Stimulated activated memory B cell treated with anti-CD40 and anti-IgM and Interleukin-4, amounts not matched to agents 10 μg/mL and 1 μg/mL and 100 μg/mL, for 72 hours (primary cell): ENCODE data around the gene SKA1.
"Not testable (repeated sequence)": the region's sequence is repeated elsewhere in the genome, so short reads cannot be mapped to it uniquely, and the experiment has no call there.

ENCODE experiments used
- ATAC-seq: fragments of 150-1000 bp; cut with Tn5 transposase; 2 replicates; pipeline ENCODE4 v1.10.0; 2021
- H3K27ac Mint-ChIP-seq: one replicate; pipeline ENCODE4 v1.8.0; 2022; ENCODE audit warnings: mild to moderate bottlenecking, mixed read lengths
- H3K27me3 Mint-ChIP-seq: one replicate; pipeline ENCODE4 v1.8.0; 2022; ENCODE audit warnings: mixed read lengths
- H3K36me3 Mint-ChIP-seq: one replicate; pipeline ENCODE4 v1.8.0; 2022; ENCODE audit warnings: mixed read lengths
- H3K4me1 Mint-ChIP-seq: one replicate; pipeline ENCODE4 v1.8.0; 2022; ENCODE audit warnings: mixed read lengths
- H3K4me3 Mint-ChIP-seq: one replicate; pipeline ENCODE4 v1.8.0; 2022; ENCODE audit warnings: mild to moderate bottlenecking, moderate library complexity, mixed read lengths
- H3K9me3 Mint-ChIP-seq: one replicate; pipeline ENCODE4 v1.8.0; 2022; ENCODE audit warnings: mixed read lengths

SKA1 gene

GRCh38 chr18:50436742-50437141 is 61.9 kb downstream of the SKA1 start:
- not testable (repeated sequence) for H3K27ac Mint-ChIP-seq, H3K4me3 Mint-ChIP-seq, H3K36me3 Mint-ChIP-seq, H3K4me1 Mint-ChIP-seq, H3K9me3 Mint-ChIP-seq, H3K27me3 Mint-ChIP-seq, ATAC-seq

DNA sequence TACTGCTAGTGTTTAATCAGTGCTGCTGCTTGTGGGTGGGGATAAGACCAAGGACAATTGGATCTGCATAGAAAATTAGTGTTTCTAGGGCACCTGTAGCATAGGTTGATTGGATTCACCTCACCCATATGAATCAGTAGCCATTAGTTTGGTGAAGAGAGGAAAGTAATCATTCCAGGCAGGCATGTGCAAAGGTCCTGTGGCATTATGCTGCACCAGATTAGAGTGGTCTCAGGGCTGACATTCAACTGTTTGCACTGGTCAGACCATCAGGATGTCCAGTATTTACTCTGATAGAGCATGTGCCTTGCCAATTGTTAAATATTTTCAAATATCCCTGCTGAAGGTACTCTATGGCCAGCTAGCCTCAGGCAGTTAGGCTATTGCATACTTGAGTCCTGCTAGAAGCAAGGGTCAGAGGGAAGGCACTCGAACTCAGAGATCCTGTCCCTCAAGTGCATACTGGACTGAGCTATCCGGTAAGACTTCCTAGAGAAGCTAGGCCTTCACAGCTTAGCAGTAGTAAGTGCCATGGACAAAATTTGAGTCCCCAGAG is 64.7 kb downstream of the SKA1 start:
- Mint-ChIP-seq H3K4me3 (no peak overlapping the region), H3K4me1 (no peaks in the 10 kb centered on the region), H3K36me3 (no peaks in the 10 kb centered on the region), H3K27me3 (peaks cover 9% of the 10 kb centered on the region), H3K9me3 (peaks cover 3% of the 10 kb centered on the region), H3K27ac (no peak overlapping the region)
- no peak for ATAC-seq

DNA sequence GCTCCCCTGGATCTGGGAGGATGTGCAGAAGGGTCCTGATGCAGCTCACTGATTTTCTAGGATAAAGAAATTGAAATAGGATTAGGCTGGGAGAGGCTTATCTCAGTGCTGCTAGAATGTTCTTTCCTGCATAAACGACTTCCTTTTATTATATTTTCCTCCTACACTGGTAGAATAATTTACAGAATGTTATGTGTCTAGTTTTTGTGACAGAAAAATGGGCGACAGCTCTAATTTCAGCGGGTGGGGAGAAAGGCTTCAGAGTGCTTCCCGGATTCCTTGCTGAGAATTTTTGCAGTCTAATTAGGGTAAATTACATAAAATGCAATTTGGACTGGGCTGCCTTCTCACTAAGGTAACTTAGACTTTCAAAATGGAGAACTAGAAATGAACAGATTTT is 66.2 kb downstream of the SKA1 start:
- no peak for ATAC-seq
- no peak overlapping the region for H3K27ac Mint-ChIP-seq
- no peak overlapping the region for H3K4me3 Mint-ChIP-seq
- H3K36me3 Mint-ChIP-seq, result no peaks in the 10 kb centered on the region
- peaks cover 9% of the 10 kb centered on the region for H3K9me3 Mint-ChIP-seq
- peaks cover 9% of the 10 kb centered on the region for H3K27me3 Mint-ChIP-seq
- H3K4me1 Mint-ChIP-seq, result no peaks in the 10 kb centered on the region

DNA sequence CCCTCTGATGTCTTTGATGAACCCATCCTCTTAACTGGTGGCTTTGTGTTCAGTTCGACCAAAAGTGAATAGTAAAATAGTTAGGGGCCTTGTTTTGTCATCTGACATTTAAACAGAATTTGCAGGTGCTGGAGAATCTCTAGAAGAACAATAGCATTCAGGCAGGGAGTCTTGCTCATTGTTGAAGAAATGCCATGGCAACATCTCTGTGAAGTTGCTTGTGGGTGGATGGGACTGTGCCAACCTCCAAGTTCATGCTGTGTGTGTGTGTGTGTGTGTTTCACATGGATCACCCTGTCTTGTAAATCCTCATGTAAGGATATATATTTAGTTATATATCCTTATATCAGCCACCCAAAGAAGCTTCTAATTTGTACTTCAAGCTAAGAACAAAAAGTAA is 66.7 kb downstream of the SKA1 start:
- no peak for ATAC-seq
- Mint-ChIP-seq H3K4me1 (no peaks in the 10 kb centered on the region), H3K27ac (no peak overlapping the region), H3K9me3 (peaks cover 9% of the 10 kb centered on the region), H3K27me3 (peaks cover 9% of the 10 kb centered on the region), H3K36me3 (no peaks in the 10 kb centered on the region), H3K4me3 (no peak overlapping the region)
